HepG2 (cell line): ENCODE measurements around the gene BRINP1. TPM values are rescaled to one million over a fixed set of nuclear protein-coding genes. Genes with fewer than 3 reads are reported as not detected.

Experiments
- ATAC-seq: fragments of 200-7000 bp; cut with Tn5 transposase; 3 replicates; pipeline ENCODE4 v1.9.1; 2020; ENCODE audit warnings: mild to moderate bottlenecking, moderate library complexity
- BruUV-seq: library from RNA; stranded (reverse); fragments of 400-500 nt; replicated peaks from 2 replicates; lab custom pipeline; 2021; lab: Mats Ljungman, UMichigan
- CTCF ChIA-PET: fragments of 300-600 bp; formaldehyde crosslinking; extraction: SDS; loops from one replicate; lab custom pipeline; 2021; ENCODE audit warnings: low total read pairs, inconsistent platforms, low intra/inter-chr PET ratio; lab: Yijun Ruan, JAX
- POLR2A ChIA-PET: fragments of 350-600 bp; sonication (Branson Sonifier 250); formaldehyde crosslinking; loops from one replicate; lab custom pipeline; 2020; ENCODE audit warnings: antibody characterized with exemption, inconsistent platforms; lab: Yijun Ruan, JAX
- DNase-seq: peaks from one replicate; pipeline ENCODE4 v3.0.0-alpha.2; 2015; ENCODE audit warnings: low spot score
- FAIRE-seq: peaks from 3 replicates; lab custom pipeline; 2011; peaks lifted over from hg19 to GRCh38; lab: Jason Lieb, UNC
- H2AFZ ChIP-seq: one replicate; pipeline ENCODE4 v1.6.1; 2011; ENCODE audit warnings: low read length, inconsistent platforms
- H3K27ac ChIP-seq: fragments of 300-600 bp; 3 replicates; pipeline ENCODE4 v1.8.0; 2011; ENCODE audit warnings: mixed run types, mild to moderate bottlenecking, mixed read lengths, low read length, inconsistent platforms; ENCODE audit not compliant: insufficient read depth; ENCODE audit errors: extremely low read length
- H3K27me3 ChIP-seq, 2 experiments: fragments of 200-600 bp in 1 of 2; 2 replicates in 1 of 2; 3 replicates in 1 of 2; pipeline versions ENCODE4 v1.6.0 to v1.8.0; 2011; ENCODE audit warnings: low read length in 2 of 2, mild to moderate bottlenecking in 2 of 2, moderate library complexity in 2 of 2, inconsistent platforms in 1 of 2; ENCODE audit not compliant: insufficient read depth in 2 of 2, control insufficient read depth in 1 of 2
- H3K36me3 ChIP-seq, 2 experiments: fragments of 200-600 bp in 1 of 2; replicated peaks in 1 of 2; 2 replicates in 1 of 2; 3 replicates in 1 of 2; pipeline versions ENCODE4 v1.5.1 to v1.8.0; 2011; ENCODE audit warnings: low read length in 2 of 2, inconsistent platforms in 1 of 2; ENCODE audit not compliant: insufficient read depth in 2 of 2, control insufficient read depth in 1 of 2
- H3K4me1 ChIP-seq: 2 replicates; pipeline ENCODE4 v1.5.1; 2012; ENCODE audit warnings: low read length, inconsistent platforms; ENCODE audit not compliant: insufficient read depth
- H3K4me2 ChIP-seq: 2 replicates; pipeline ENCODE4 v1.6.0; 2011; ENCODE audit warnings: low read depth, low read length, inconsistent platforms
- H3K4me3 ChIP-seq, 3 experiments: fragments of 200-600 bp in 1 of 3; sonication (generic), shearing (Covaris generic) in 1 of 3; replicated peaks in 1 of 3; 2 replicates each; pipeline ENCODE4 v1.5.1; 2011 to 2016; ENCODE audit warnings: low read length in 3 of 3, inconsistent platforms in 2 of 3, low read depth in 2 of 3, mild to moderate bottlenecking in 2 of 3, control low read depth in 1 of 3, mixed read lengths in 1 of 3; ENCODE audit not compliant: insufficient read depth in 1 of 3
- H3K79me2 ChIP-seq: one replicate; pipeline ENCODE4 v1.6.1; 2011; ENCODE audit warnings: low read length, inconsistent platforms; ENCODE audit not compliant: insufficient read depth
- H3K9ac ChIP-seq: 2 replicates; pipeline ENCODE4 v1.6.0; 2011; ENCODE audit warnings: mild to moderate bottlenecking, low read depth, low read length, inconsistent platforms; ENCODE audit not compliant: insufficient read depth
- H3K9me3 ChIP-seq: 2 replicates; pipeline ENCODE4 v1.5.1; 2012; ENCODE audit warnings: mild to moderate bottlenecking, low read length
- H4K20me1 ChIP-seq: 2 replicates; pipeline ENCODE4 v1.6.0; 2011; ENCODE audit warnings: inconsistent platforms, mild to moderate bottlenecking, low read length, moderate library complexity; ENCODE audit not compliant: insufficient read depth
- CCAR2 ChIP-seq: fragments of 200-400 bp; formaldehyde crosslinking; optimal IDR thresholded peaks from 2 replicates; pipeline ENCODE3; 2018; ENCODE audit warnings: low read depth, mild to moderate bottlenecking, low read length, moderate library complexity
- PPARG ChIP-seq: conservative IDR thresholded peaks from 2 replicates; pipeline ENCODE4 v1.6.1; 2016; ENCODE audit warnings: missing biosample characterization, missing genetic modification reagents
- SNRNP70 ChIP-seq: fragments of 200-400 bp; formaldehyde crosslinking; IDR thresholded peaks from 2 replicates; pipeline ENCODE4 v1.6.1; 2017; ENCODE audit warnings: mild to moderate bottlenecking, low read depth, low read length, moderate library complexity
- ZFP90 ChIP-seq: sonication (generic); formaldehyde crosslinking; IDR thresholded peaks from 2 replicates; pipeline ENCODE4 v1.8.0; 2022; ENCODE audit warnings: missing genetic modification reagents, mild to moderate bottlenecking, inconsistent platforms, borderline replicate concordance
- ZNF234 ChIP-seq: sonication (generic); formaldehyde crosslinking; conservative IDR thresholded peaks from 2 replicates; pipeline ENCODE4 v1.5.1; 2020; ENCODE audit warnings: mild to moderate bottlenecking, missing genetic modification reagents
- ZNF24 ChIP-seq: fragments of 450-650 bp; IDR thresholded peaks from 2 replicates; pipeline ENCODE4 v1.6.1; 2017; ENCODE audit warnings: antibody characterized with exemption, mild to moderate bottlenecking
- ZNF260 ChIP-seq: sonication (generic); formaldehyde crosslinking; IDR thresholded peaks from 2 replicates; pipeline ENCODE4 v1.4.0; 2020; ENCODE audit warnings: missing genetic modification reagents, low read depth, mild to moderate bottlenecking, borderline replicate concordance
- ZNF382 ChIP-seq: sonication (generic); formaldehyde crosslinking; IDR thresholded peaks from 2 replicates; pipeline ENCODE4 v1.5.0; 2020; ENCODE audit warnings: missing genetic modification reagents, mild to moderate bottlenecking, borderline replicate concordance
- ZNF564 ChIP-seq: sonication (generic); formaldehyde crosslinking; IDR thresholded peaks from 2 replicates; pipeline ENCODE4 v1.8.1; 2023; ENCODE audit warnings: mild to moderate bottlenecking, missing genetic modification reagents
- ZNF720 ChIP-seq: sonication (generic); formaldehyde crosslinking; IDR thresholded peaks from 2 replicates; pipeline ENCODE4 v1.4.0; 2020; ENCODE audit warnings: missing genetic modification reagents
- WGBS: methylation state at CpG from one replicate; pipeline ENCODE4 v1.1.6; 2017; ENCODE audit warnings: low lambda C conversion rate; 5-methylcytosine and 5-hydroxymethylcytosine counted together
- in situ Hi-C: cut with HindIII; loops from 2 replicates; pipeline ENCODE4 v1.10.0; 2017; ENCODE audit warnings: low pct_unique_long_range_greater_than_20kb; ENCODE audit not compliant: extremely low pct_ligation_motif_present
- intact Hi-C: fragments of 100-400 bp; cut with micrococcal nuclease; formaldehyde crosslinking; loops from one replicate; pipeline ENCODE4 v1.10.0; 2022; ENCODE audit not compliant: unreplicated experiment
- polyA plus RNA-seq, 8 experiments: library from polyadenylated mRNA; depleted of rRNA in 3 of 8; stranded (reverse) in 7 of 8; unstranded in 1 of 8; fragments of >200 nt; fragmentation: Illumina TruSeq in 4 of 8; extraction: Trizol in 4 of 8; gene quantifications; 2 replicates each; pipeline versions ENCODE4 v1.2.1 to v1.2.3, GENCODE V29; 2011 to 2016; ENCODE audit warnings: low read depth in 4 of 8, missing spikeins in 1 of 8, mixed read lengths in 1 of 8; ENCODE audit not compliant: insufficient read depth in 1 of 8
- total RNA-seq, 5 experiments: library from RNA; depleted of rRNA; stranded (reverse); fragments of >200 nt; fragmentation: Illumina TruSeq; extraction: Trizol; gene quantifications; 2 replicates each; pipeline ENCODE4 v1.2.3, GENCODE V29; 2016; ENCODE audit warnings: low read depth in 1 of 5
- TF ChIP-seq, protein P1 (sequence below): sonication (generic); formaldehyde crosslinking; IDR thresholded peaks from 2 replicates; pipeline ENCODE4 v1.5.0; 2020; ENCODE audit warnings: mild to moderate bottlenecking, missing genetic modification reagents

BRINP1 gene
- total and polyA plus RNA-seq, 2 of the 13 experiments (the other 11 are each of a cell fraction or from before 2014, with no cell fraction given), result not detected

DNA sequence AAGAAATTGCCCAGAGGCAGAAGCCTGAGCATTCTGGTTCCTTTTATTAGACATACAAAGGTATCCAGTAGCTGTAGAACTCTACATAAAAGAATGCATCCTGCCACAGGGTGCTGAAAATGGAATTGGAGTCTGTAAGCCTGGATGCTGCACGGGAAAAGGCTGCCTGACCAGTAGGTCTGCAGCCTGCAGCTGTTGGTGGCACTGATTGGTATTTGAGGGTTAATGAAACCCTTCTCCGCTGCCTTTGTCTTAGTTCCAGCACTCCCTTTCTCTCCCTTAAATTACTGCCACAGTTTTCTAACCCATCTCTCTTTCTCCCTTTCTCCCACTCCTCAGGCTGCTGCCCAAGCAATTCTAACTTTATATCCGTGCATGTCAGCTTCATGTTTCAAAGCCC is 64.7 kb downstream of the BRINP1 start (continued):
- TF ChIP-seq, protein P1, sequence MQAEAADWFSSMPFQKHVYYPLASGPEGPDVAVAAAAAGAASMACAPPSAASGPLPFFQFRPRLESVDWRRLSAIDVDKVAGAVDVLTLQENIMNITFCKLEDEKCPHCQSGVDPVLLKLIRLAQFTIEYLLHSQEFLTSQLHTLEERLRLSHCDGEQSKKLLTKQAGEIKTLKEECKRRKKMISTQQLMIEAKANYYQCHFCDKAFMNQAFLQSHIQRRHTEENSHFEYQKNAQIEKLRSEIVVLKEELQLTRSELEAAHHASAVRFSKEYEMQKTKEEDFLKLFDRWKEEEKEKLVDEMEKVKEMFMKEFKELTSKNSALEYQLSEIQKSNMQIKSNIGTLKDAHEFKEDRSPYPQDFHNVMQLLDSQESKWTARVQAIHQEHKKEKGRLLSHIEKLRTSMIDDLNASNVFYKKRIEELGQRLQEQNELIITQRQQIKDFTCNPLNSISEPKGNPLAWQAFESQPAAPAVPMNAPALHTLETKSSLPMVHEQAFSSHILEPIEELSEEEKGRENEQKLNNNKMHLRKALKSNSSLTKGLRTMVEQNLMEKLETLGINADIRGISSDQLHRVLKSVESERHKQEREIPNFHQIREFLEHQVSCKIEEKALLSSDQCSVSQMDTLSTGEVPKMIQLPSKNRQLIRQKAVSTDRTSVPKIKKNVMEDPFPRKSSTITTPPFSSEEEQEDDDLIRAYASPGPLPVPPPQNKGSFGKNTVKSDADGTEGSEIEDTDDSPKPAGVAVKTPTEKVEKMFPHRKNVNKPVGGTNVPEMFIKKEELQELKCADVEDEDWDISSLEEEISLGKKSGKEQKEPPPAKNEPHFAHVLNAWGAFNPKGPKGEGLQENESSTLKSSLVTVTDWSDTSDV (CRISPR knock-in tag), result no peak

DNA sequence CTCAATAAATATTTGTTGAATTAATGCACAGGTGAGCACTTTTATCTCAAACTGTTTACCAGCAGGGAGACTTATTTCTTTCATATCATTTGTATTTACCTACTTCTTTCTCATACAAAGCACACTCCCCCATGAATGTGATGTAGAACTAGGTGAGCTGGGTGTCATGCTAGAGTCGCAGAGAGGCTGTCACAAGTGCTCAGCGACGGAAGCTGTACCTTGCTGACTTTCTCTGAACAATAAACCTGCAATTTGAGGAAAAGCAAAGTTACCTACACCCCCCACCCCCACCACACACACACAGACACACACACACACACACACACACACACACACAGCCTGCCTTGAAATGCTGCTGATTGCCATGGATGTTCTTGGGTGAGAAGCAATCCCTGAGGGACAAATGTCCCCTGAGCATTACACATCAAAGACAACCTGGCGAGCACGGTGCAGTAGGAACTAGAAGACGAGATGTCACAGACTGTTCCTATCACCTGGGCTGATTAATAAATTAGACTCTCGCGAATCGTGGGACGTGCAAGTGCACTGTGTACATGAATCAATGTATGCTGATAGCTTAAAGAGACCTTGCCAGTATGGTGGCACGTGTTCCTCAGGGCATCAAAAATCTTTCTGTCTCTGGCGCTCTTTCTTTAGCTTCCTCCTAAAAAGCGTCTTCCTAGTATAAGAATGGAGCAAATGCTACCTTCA is 66.1 kb downstream of the BRINP1 start:
- POLR2A ChIA-PET, result no interaction called here
- no peaks in the 10 kb centered on the region; a peak in 1 of 5 replicates for H3K27me3 ChIP-seq
- H3K4me1 ChIP-seq, result no peaks in the 10 kb centered on the region
- H3K9ac ChIP-seq, result no peak overlapping the region
- no peak overlapping the region for H3K27ac ChIP-seq
- 8% methylated on average over 13 of the region's 13 CpGs for WGBS
- TF ChIP-seq ZNF260 (no peak), ZNF564 (no peak), PPARG (CRISPR knock-in tag) (no peak), ZNF24 (no peak), CCAR2 (no peak), ZNF720 (no peak), ZNF234 (CRISPR knock-in tag) (no peak), ZNF382 (CRISPR knock-in tag) (no peak), ZFP90 (CRISPR knock-in tag) (no peak), SNRNP70 (no peak)
- DNase-seq (no peak), ATAC-seq (no peak), FAIRE-seq (no peak)
- BruUV-seq, result no TSS peak
- H3K4me2 ChIP-seq, result no peak overlapping the region
- in situ Hi-C loops (no loop called here), intact Hi-C loops (no loop called here)
- no peak overlapping the region for H3K4me3 ChIP-seq
- no peaks in the 10 kb centered on the region for H3K9me3 ChIP-seq
- H3K79me2 ChIP-seq, result no peaks in the 10 kb centered on the region
- H4K20me1 ChIP-seq, result no peaks in the 10 kb centered on the region
- no peak overlapping the region for H2AFZ ChIP-seq
- CTCF ChIA-PET, result no interaction called here
- H3K36me3 ChIP-seq, result no peaks in the 10 kb centered on the region
